GM12878 (cell line): ENCODE results near the gene SFXN1. TPM values are rescaled to one million over a fixed set of nuclear protein-coding genes. Genes with fewer than 3 reads are reported as not detected.

Experiments
- ATAC-seq: fragments of 200-7000 bp; cut with Tn5 transposase; 3 replicates; pipeline ENCODE4 v1.9.1; 2020; ENCODE audit warnings: mild to moderate bottlenecking, moderate library complexity
- BruUV-seq: library from RNA; stranded (reverse); fragments of 400-500 nt; replicated peaks from 2 replicates; lab custom pipeline; 2021; lab: Mats Ljungman, UMichigan
- CTCF ChIA-PET: fragments of 300-600 bp; sonication (Branson Sonifier 250); formaldehyde crosslinking; extraction: SDS; loops from one replicate; lab custom pipeline; 2021; ENCODE audit warnings: inconsistent platforms; lab: Yijun Ruan, JAX
- POLR2A ChIA-PET: fragments of 350-600 bp; formaldehyde crosslinking; extraction: SDS; loops from one replicate; lab custom pipeline; 2021; ENCODE audit warnings: inconsistent platforms; lab: Charles Lee
- RAD21 ChIA-PET: fragments of 300-600 bp; sonication (Branson Sonifier 250); formaldehyde crosslinking; loops from one replicate; lab custom pipeline; 2023; ENCODE audit warnings: antibody characterized with exemption; ENCODE audit not compliant: unreplicated experiment; lab: Charles Lee
- SMC1A ChIA-PET: fragments of 300-600 bp; sonication (Branson Sonifier 250); formaldehyde crosslinking; loops from one replicate; lab custom pipeline; 2023; ENCODE audit not compliant: unreplicated experiment, uncharacterized antibody; lab: Charles Lee
- DNase-seq: peaks from one replicate; pipeline ENCODE4 v3.0.0-alpha.2; 2011; ENCODE audit warnings: low read depth, low spot score
- FAIRE-seq: peaks from 3 replicates; lab custom pipeline; 2011; peaks lifted over from hg19 to GRCh38; lab: Jason Lieb, UNC
- H2AFZ ChIP-seq: 2 replicates; pipeline ENCODE4 v1.6.0; 2011; ENCODE audit warnings: low read depth, low read length, control low read depth; ENCODE audit not compliant: control insufficient read depth
- H3K27ac ChIP-seq: 2 replicates; pipeline ENCODE4 v1.5.1; 2011; ENCODE audit warnings: control low read depth; ENCODE audit not compliant: control insufficient read depth, insufficient read depth
- H3K27me3 ChIP-seq, 2 experiments: replicated peaks in 1 of 2; 2 replicates each; pipeline versions ENCODE4 v1.6.0 to v1.6.1; 2011; ENCODE audit warnings: low read length in 1 of 2; ENCODE audit not compliant: control insufficient read depth in 2 of 2, insufficient read depth in 2 of 2
- H3K36me3 ChIP-seq, 2 experiments: 2 replicates each; pipeline ENCODE4 v1.5.1; 2011; ENCODE audit warnings: low read length in 1 of 2; ENCODE audit not compliant: control insufficient read depth in 2 of 2, insufficient read depth in 2 of 2
- H3K4me1 ChIP-seq: 2 replicates; pipeline ENCODE4 v1.6.1; 2011; ENCODE audit warnings: mild to moderate bottlenecking, low read length, moderate library complexity, mixed read lengths; ENCODE audit not compliant: control insufficient read depth, insufficient read depth
- H3K4me2 ChIP-seq: 2 replicates; pipeline ENCODE4 v1.6.0; 2011; ENCODE audit warnings: control low read depth; ENCODE audit not compliant: control insufficient read depth, insufficient read depth
- H3K4me3 ChIP-seq: fragments of 200-600 bp; sonication (generic); 2 replicates; pipeline ENCODE4 v1.5.1; 2016
- H3K79me2 ChIP-seq: 2 replicates; pipeline ENCODE4 v1.6.0; 2011; ENCODE audit warnings: low read length; ENCODE audit not compliant: control insufficient read depth, insufficient read depth
- H3K9ac ChIP-seq: 2 replicates; pipeline ENCODE4 v1.8.0; 2011; ENCODE audit warnings: low read length, control low read depth, mixed read lengths; ENCODE audit not compliant: control insufficient read depth, insufficient read depth
- H3K9me3 ChIP-seq: replicated peaks from 3 replicates; pipeline ENCODE4 v1.5.1; 2011; ENCODE audit warnings: mild to moderate bottlenecking, low read length; ENCODE audit not compliant: control insufficient read depth, insufficient read depth
- H4K20me1 ChIP-seq: 2 replicates; pipeline ENCODE4 v1.6.0; 2011; ENCODE audit not compliant: control insufficient read depth, insufficient read depth
- BRCA1 ChIP-seq: IDR thresholded peaks from 2 replicates; pipeline ENCODE4 v1.6.1; 2011; ENCODE audit warnings: low read depth, low read length, improper control_type of control experiment
- CHD2 ChIP-seq: IDR thresholded peaks from 2 replicates; pipeline ENCODE4 v1.6.1; 2011; ENCODE audit warnings: low read depth, low read length, improper control_type of control experiment, borderline replicate concordance
- CREB1 ChIP-seq: IDR thresholded peaks from 2 replicates; pipeline ENCODE4 v1.6.1; 2012; ENCODE audit warnings: low read depth, mild to moderate bottlenecking, inconsistent platforms
- CREM ChIP-seq: IDR thresholded peaks from 2 replicates; pipeline ENCODE4 v1.6.1; 2014; ENCODE audit warnings: antibody characterized with exemption, low read depth
- JUNB ChIP-seq: IDR thresholded peaks from 2 replicates; pipeline ENCODE4 v1.6.1; 2016; ENCODE audit warnings: antibody characterized with exemption, mild to moderate bottlenecking
- JUND ChIP-seq: IDR thresholded peaks from 2 replicates; pipeline ENCODE4 v1.6.1; 2012; ENCODE audit warnings: low read depth, mild to moderate bottlenecking, low read length, improper control_type of control experiment, moderate library complexity
- NFXL1 ChIP-seq: fragments of 450-650 bp; IDR thresholded peaks from 2 replicates; pipeline ENCODE4 v1.6.1; 2017; ENCODE audit warnings: antibody characterized with exemption, mild to moderate bottlenecking, borderline replicate concordance
- POLR2AphosphoS5 ChIP-seq: IDR thresholded peaks from 2 replicates; pipeline ENCODE4 v1.6.1; 2011; ENCODE audit warnings: mild to moderate bottlenecking, low read length, inconsistent platforms
- SMAD1 ChIP-seq: fragments of 450-650 bp; IDR thresholded peaks from 2 replicates; pipeline ENCODE4 v1.6.1; 2018; ENCODE audit warnings: mild to moderate bottlenecking, low read depth; ENCODE audit not compliant: partially characterized antibody
- STAT1 ChIP-seq: fragments of 450-650 bp; conservative IDR thresholded peaks from 2 replicates; pipeline ENCODE4 v1.6.1; 2014; ENCODE audit warnings: antibody characterized with exemption, mild to moderate bottlenecking
- WGBS: methylation state at CpG from one replicate; pipeline ENCODE4 v1.1.6; 2016; ENCODE audit warnings: low lambda C conversion rate; ENCODE audit not compliant: insufficient replicate concordance, insufficient coverage; ENCODE audit errors: missing lambda C conversion rate; 5-methylcytosine and 5-hydroxymethylcytosine counted together
- in situ Hi-C: fragments of 300-500 bp; cut with MboI; formaldehyde crosslinking; loops from 9 replicates; pipeline ENCODE4 v1.14.3; 2018; ENCODE audit warnings: mixed read lengths
- intact Hi-C: fragments of 100-400 bp; cut with micrococcal nuclease; formaldehyde crosslinking; loops from one replicate; pipeline ENCODE4 v1.14.2; 2022; ENCODE audit not compliant: unreplicated experiment
- polyA plus RNA-seq, 11 experiments: library from polyadenylated mRNA; depleted of rRNA in 4 of 11; unstranded in 6 of 11; stranded (reverse) in 5 of 11; fragments of >200 nt; fragmentation: Nextera tagmentation in 4 of 11; fragmentation: Illumina TruSeq in 1 of 11; extraction: Ambion mirVana in 4 of 11; extraction: Trizol in 1 of 11; gene quantifications; 1 replicate in 1 of 11; 2 replicates in 10 of 11; pipeline versions ENCODE4 v1.2.1 to v1.2.3, GENCODE V29; 2011 to 2016; ENCODE audit warnings: inconsistent platforms in 2 of 11, missing spikeins in 2 of 11, low read depth in 1 of 11
- total RNA-seq, 4 experiments: library from RNA; depleted of rRNA in 3 of 4; stranded (reverse); fragments of >200 nt in 3 of 4; fragmentation: Illumina TruSeq in 1 of 4; extraction: Trizol in 1 of 4; gene quantifications; 2 replicates each; pipeline versions ENCODE4 v1.2.1 to v1.2.3, GENCODE V29; 2013 to 2021
- TF ChIP-seq, protein P1 (sequence below): fragments of 150-350 bp; IDR thresholded peaks from 2 replicates; pipeline ENCODE4 v1.6.1; 2014; ENCODE audit warnings: mild to moderate bottlenecking, low read depth, low read length
- TF ChIP-seq, protein P2 (sequence below): fragments of 450-650 bp; IDR thresholded peaks from 2 replicates; pipeline ENCODE4 v1.6.1; 2016; ENCODE audit warnings: mild to moderate bottlenecking, moderate library complexity, borderline replicate concordance
- TF ChIP-seq, protein P3 (sequence below): IDR thresholded peaks from 2 replicates; pipeline ENCODE4 v1.6.1; 2011; ENCODE audit warnings: borderline replicate concordance, low read depth, mild to moderate bottlenecking, moderate library complexity, mixed read lengths, low read length; ENCODE audit not compliant: insufficient read depth; ENCODE audit errors: extremely low read length
- TF ChIP-seq, protein P4 (sequence below): IDR thresholded peaks from 2 replicates; pipeline ENCODE4 v1.6.1; 2012; ENCODE audit warnings: low read depth, low read length, improper control_type of control experiment
- TF ChIP-seq, protein P5 (sequence below): IDR thresholded peaks from 2 replicates; pipeline ENCODE4 v1.6.1; 2012; ENCODE audit warnings: low read depth, low read length, improper control_type of control experiment

SFXN1 gene
- total and polyA plus RNA-seq, 10 of the 15 experiments (the other 5 are each of a cell fraction or from before 2014, with no cell fraction given), result 18.0 to 248 (median 103) TPM

DNA sequence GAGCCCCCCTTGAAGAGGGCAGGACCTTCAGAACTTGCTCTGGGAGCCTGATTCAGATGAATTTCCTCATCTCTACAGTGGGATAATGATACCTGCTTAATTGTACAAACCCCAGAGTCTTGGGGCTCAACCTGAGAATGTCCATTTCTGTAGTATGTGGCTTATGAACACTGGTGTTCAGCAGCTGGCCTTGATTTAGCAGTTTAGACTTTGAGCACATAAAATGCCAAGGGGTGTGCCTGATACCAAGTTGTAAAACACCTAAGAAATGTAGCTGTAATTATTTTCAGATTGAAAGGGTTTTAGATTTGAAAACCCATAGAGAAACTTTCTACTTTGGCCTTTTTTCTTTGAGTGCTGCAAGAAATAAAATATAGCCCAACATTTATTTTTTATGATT lies 44.9 kb downstream of the SFXN1 start (continued):
- TF ChIP-seq, protein P1, sequence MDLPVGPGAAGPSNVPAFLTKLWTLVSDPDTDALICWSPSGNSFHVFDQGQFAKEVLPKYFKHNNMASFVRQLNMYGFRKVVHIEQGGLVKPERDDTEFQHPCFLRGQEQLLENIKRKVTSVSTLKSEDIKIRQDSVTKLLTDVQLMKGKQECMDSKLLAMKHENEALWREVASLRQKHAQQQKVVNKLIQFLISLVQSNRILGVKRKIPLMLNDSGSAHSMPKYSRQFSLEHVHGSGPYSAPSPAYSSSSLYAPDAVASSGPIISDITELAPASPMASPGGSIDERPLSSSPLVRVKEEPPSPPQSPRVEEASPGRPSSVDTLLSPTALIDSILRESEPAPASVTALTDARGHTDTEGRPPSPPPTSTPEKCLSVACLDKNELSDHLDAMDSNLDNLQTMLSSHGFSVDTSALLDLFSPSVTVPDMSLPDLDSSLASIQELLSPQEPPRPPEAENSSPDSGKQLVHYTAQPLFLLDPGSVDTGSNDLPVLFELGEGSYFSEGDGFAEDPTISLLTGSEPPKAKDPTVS, result no peak

DNA sequence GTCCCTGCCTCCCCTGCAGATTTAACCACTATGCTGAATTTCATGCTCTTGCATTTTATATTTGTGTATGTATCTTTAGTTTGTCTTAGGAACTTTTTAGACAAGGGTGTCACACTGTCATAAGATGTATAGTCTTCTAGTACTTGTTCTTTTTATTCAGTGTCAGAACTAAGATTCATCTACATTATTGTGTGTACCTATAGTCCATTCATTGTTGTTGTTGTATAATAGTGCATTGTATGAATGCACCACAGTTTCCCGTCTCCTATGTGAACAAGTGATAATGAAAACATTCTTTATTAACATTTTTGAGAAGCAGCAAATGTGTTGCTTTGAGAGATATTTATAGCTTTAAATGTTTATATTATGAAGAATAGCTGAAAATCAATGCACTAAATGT lies 45.9 kb downstream of the SFXN1 start:
- no peak overlapping the region for H3K4me2 ChIP-seq
- no peak overlapping the region for H3K4me3 ChIP-seq
- ChIA-PET SMC1A (no interaction called here), CTCF (interaction anchor here (1.6 to 3.1 kb wide), 2 partner anchors 10 to 44 kb away, joined by 3 to 14 read pairs; no protein-coding TSS in a partner anchor), RAD21 (no interaction called here), POLR2A (no interaction called here)
- no peak for DNase-seq
- no peaks in the 10 kb centered on the region for H3K79me2 ChIP-seq
- H3K4me1 ChIP-seq, result no peaks in the 10 kb centered on the region
- no peak for FAIRE-seq
- in situ Hi-C loops, result no loop called here
- intact Hi-C loops, result no loop called here
- BruUV-seq, result no TSS peak
- H3K36me3 ChIP-seq, result peaks cover 8 to 23% of the 10 kb centered on the region in 2 experiments
- H2AFZ ChIP-seq, result no peak overlapping the region
- no peaks in the 10 kb centered on the region for H3K9me3 ChIP-seq
- H3K27ac ChIP-seq, result no peak overlapping the region
- no peak for ATAC-seq
- no peak overlapping the region for H3K9ac ChIP-seq
- no peaks in the 10 kb centered on the region for H4K20me1 ChIP-seq
- H3K27me3 ChIP-seq, result no peaks in the 10 kb centered on the region
- 96% methylated on average over 1 of the region's 1 CpG for WGBS
- TF ChIP-seq, protein P2, sequence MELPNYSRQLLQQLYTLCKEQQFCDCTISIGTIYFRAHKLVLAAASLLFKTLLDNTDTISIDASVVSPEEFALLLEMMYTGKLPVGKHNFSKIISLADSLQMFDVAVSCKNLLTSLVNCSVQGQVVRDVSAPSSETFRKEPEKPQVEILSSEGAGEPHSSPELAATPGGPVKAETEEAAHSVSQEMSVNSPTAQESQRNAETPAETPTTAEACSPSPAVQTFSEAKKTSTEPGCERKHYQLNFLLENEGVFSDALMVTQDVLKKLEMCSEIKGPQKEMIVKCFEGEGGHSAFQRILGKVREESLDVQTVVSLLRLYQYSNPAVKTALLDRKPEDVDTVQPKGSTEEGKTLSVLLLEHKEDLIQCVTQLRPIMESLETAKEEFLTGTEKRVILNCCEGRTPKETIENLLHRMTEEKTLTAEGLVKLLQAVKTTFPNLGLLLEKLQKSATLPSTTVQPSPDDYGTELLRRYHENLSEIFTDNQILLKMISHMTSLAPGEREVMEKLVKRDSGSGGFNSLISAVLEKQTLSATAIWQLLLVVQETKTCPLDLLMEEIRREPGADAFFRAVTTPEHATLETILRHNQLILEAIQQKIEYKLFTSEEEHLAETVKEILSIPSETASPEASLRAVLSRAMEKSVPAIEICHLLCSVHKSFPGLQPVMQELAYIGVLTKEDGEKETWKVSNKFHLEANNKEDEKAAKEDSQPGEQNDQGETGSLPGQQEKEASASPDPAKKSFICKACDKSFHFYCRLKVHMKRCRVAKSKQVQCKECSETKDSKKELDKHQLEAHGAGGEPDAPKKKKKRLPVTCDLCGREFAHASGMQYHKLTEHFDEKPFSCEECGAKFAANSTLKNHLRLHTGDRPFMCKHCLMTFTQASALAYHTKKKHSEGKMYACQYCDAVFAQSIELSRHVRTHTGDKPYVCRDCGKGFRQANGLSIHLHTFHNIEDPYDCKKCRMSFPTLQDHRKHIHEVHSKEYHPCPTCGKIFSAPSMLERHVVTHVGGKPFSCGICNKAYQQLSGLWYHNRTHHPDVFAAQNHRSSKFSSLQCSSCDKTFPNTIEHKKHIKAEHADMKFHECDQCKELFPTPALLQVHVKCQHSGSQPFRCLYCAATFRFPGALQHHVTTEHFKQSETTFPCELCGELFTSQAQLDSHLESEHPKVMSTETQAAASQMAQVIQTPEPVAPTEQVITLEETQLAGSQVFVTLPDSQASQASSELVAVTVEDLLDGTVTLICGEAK, result no peak
- TF ChIP-seq STAT1 (no peak), CREB1 (no peak), JUNB (no peak), CREM (no peak), POLR2AphosphoS5 (no peak), JUND (no peak), SMAD1 (no peak), NFXL1 (no peak), BRCA1 (no peak), CHD2 (no peak)
- TF ChIP-seq, protein P3, sequence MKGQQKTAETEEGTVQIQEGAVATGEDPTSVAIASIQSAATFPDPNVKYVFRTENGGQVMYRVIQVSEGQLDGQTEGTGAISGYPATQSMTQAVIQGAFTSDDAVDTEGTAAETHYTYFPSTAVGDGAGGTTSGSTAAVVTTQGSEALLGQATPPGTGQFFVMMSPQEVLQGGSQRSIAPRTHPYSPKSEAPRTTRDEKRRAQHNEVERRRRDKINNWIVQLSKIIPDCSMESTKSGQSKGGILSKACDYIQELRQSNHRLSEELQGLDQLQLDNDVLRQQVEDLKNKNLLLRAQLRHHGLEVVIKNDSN, result no peak
- TF ChIP-seq, protein P4, sequence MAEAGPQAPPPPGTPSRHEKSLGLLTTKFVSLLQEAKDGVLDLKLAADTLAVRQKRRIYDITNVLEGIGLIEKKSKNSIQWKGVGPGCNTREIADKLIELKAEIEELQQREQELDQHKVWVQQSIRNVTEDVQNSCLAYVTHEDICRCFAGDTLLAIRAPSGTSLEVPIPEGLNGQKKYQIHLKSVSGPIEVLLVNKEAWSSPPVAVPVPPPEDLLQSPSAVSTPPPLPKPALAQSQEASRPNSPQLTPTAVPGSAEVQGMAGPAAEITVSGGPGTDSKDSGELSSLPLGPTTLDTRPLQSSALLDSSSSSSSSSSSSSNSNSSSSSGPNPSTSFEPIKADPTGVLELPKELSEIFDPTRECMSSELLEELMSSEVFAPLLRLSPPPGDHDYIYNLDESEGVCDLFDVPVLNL, result no peak
- TF ChIP-seq, protein P5, sequence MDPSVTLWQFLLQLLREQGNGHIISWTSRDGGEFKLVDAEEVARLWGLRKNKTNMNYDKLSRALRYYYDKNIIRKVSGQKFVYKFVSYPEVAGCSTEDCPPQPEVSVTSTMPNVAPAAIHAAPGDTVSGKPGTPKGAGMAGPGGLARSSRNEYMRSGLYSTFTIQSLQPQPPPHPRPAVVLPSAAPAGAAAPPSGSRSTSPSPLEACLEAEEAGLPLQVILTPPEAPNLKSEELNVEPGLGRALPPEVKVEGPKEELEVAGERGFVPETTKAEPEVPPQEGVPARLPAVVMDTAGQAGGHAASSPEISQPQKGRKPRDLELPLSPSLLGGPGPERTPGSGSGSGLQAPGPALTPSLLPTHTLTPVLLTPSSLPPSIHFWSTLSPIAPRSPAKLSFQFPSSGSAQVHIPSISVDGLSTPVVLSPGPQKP, result no peak
